ENCODE data around the gene KRTAP9-2. TPM values are rescaled to one million over a fixed set of nuclear protein-coding genes. Genes with fewer than 3 reads are reported as not detected.
A peak's percentile ranks its signal among the peaks of the same experiment; 100 is the strongest.

KRTAP9-2 gene
- total and polyA plus RNA-seq, 8 donors, result not detected

DNA sequence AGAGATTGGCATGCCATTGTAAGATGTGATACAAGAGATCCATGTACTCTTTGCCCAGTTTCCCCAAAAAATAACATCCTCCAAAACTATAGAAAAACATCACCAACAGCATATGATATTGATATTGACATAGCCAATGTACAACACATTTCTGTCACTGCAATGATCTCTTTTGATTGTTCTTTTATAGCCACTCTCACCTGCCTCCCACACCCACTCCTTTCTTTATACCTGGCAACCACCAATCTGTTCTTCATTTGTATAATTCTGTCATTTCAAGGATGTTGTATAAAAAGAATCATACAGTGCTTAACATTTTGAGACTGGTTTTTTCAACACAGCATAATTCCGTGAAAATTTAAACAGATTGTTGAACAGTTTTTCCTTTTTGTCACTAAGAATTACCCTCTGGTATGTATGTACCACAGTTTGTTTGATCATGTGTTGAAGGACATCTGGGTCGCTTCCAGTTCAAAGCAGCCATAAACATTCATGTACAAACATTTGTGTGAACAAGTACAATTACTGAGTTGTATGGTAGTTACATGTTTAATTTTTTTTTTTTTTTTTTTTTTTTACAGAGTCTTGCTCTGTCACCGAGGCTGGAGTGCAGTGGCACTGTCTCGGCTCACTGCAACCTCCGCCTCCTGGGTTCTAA, 26.9 kb upstream of the KRTAP9-2 start:
- DNase-seq (no peak), ATAC-seq (no peak)
- TF ChIP-seq, protein P1, sequence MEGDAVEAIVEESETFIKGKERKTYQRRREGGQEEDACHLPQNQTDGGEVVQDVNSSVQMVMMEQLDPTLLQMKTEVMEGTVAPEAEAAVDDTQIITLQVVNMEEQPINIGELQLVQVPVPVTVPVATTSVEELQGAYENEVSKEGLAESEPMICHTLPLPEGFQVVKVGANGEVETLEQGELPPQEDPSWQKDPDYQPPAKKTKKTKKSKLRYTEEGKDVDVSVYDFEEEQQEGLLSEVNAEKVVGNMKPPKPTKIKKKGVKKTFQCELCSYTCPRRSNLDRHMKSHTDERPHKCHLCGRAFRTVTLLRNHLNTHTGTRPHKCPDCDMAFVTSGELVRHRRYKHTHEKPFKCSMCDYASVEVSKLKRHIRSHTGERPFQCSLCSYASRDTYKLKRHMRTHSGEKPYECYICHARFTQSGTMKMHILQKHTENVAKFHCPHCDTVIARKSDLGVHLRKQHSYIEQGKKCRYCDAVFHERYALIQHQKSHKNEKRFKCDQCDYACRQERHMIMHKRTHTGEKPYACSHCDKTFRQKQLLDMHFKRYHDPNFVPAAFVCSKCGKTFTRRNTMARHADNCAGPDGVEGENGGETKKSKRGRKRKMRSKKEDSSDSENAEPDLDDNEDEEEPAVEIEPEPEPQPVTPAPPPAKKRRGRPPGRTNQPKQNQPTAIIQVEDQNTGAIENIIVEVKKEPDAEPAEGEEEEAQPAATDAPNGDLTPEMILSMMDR (IDR thresholded peaks at IDR 0.05), result no peak
- H3K27ac ChIP-seq, result no peak overlapping the region
- H3K9me3 ChIP-seq, result peaks cover 0 to 5% of the 10 kb centered on the region in 2 donors
- H3K4me1 ChIP-seq, result no peaks in the 10 kb centered on the region
- H3K4me3 ChIP-seq, result no peak overlapping the region
- intact Hi-C loops (cut with DNase I), result no loop called here
- H3K36me3 ChIP-seq, result no peaks in the 10 kb centered on the region
- H3K27me3 ChIP-seq, result no peaks in the 10 kb centered on the region

- TF ChIP-seq, protein P1 (IDR thresholded peaks at IDR 0.05), result no peak
- no peak overlapping the region for H3K27ac ChIP-seq
- DNase-seq (no peak), ATAC-seq (no peak)
- no peak overlapping the region for H3K4me3 ChIP-seq
- intact Hi-C loops (cut with DNase I), result no loop called here
- no peaks in the 10 kb centered on the region for H3K36me3 ChIP-seq
- no peaks in the 10 kb centered on the region for H3K4me1 ChIP-seq
- H3K9me3 ChIP-seq, result no peaks in the 10 kb centered on the region
- H3K27me3 ChIP-seq, result peaks cover 0 to 42% of the 10 kb centered on the region in 2 donors
Observed at GRCh38 chr17:41211845-41212466, 14.5 kb upstream of the KRTAP9-2 start.

GRCh38 chr17:41212524-41213169, 13.8 kb upstream of the KRTAP9-2 start:
- ATAC-seq, result no peak
- Histone ChIP-seq H3K9me3 (no peaks in the 10 kb centered on the region), H3K4me1 (no peaks in the 10 kb centered on the region), H3K27me3 (peaks cover 0 to 43% of the 10 kb centered on the region in 2 donors), H3K27ac (no peak overlapping the region), H3K4me3 (no peak overlapping the region), H3K36me3 (no peaks in the 10 kb centered on the region)
- intact Hi-C loops (cut with DNase I), result no loop called here
- peak in 1 of 4 donors; percentile 53 for DNase-seq
- TF ChIP-seq, protein P1 (IDR thresholded peaks at IDR 0.05), result no peak

- no peaks in the 10 kb centered on the region for H3K9me3 ChIP-seq
- H3K36me3 ChIP-seq, result no peaks in the 10 kb centered on the region
- TF ChIP-seq, protein P1 (IDR thresholded peaks at IDR 0.05), result no peak
- ATAC-seq (no peak), DNase-seq (no peak)
- H3K4me3 ChIP-seq, result no peak overlapping the region
- peaks cover 0 to 32% of the 10 kb centered on the region in 2 donors for H3K27me3 ChIP-seq
- no peak overlapping the region for H3K27ac ChIP-seq
- no peaks in the 10 kb centered on the region for H3K4me1 ChIP-seq
- intact Hi-C loops (cut with DNase I), result no loop called here
Observed at GRCh38 chr17:41215681-41216080, 10.8 kb upstream of the KRTAP9-2 start.

GRCh38 chr17:41223821-41224220, 2.6 kb upstream of the KRTAP9-2 start:
- DNase-seq, result no peak
- ATAC-seq, result no peak
- H3K27me3 ChIP-seq, result peaks cover 0 to 14% of the 10 kb centered on the region in 2 donors
- TF ChIP-seq, protein P1 (IDR thresholded peaks at IDR 0.05), result no peak
- no peak overlapping the region for H3K27ac ChIP-seq
- intact Hi-C loops (cut with DNase I), result no loop called here
- H3K4me3 ChIP-seq, result no peak overlapping the region
- H3K4me1 ChIP-seq, result no peaks in the 10 kb centered on the region
- no peaks in the 10 kb centered on the region for H3K36me3 ChIP-seq
- H3K9me3 ChIP-seq, result no peaks in the 10 kb centered on the region
